Kidney (tissue), 14 donors: ENCODE data around the gene ZBTB16. TPM values are rescaled to one million over a fixed set of nuclear protein-coding genes. Genes with fewer than 3 reads are reported as not detected.

Source experiments
- DNase-seq, 5 donors: peaks; one replicate each; pipeline ENCODE4 v3.0.0-alpha.2; 2013 to 2020
- FAIRE-seq: peaks from 2 replicates; lab custom pipeline; 2012; peaks lifted over from hg19 to GRCh38; lab: Jason Lieb, UNC
- H3K27ac ChIP-seq, 2 donors: one replicate each; pipeline ENCODE4 v1.7.0; 2013; ENCODE audit warnings: low read depth in 2 of 2, low read length in 2 of 2, inconsistent platforms in 1 of 2
- H3K27me3 ChIP-seq: one replicate; pipeline ENCODE4 v1.7.1; 2013; ENCODE audit warnings: low read length, inconsistent platforms; ENCODE audit not compliant: control insufficient read depth, insufficient read depth
- H3K36me3 ChIP-seq, 3 donors: one replicate each; pipeline versions ENCODE4 v1.7.0 to v1.7.1; 2013; ENCODE audit warnings: low read length in 3 of 3, control low read depth in 1 of 3, inconsistent platforms in 1 of 3; ENCODE audit not compliant: insufficient read depth in 3 of 3, control insufficient read depth in 2 of 3
- H3K4me1 ChIP-seq, 3 donors: one replicate each; pipeline versions ENCODE4 v1.7.0 to v1.7.1; 2013; ENCODE audit warnings: low read length in 3 of 3, inconsistent platforms in 1 of 3, low read depth in 1 of 3; ENCODE audit not compliant: control insufficient read depth in 2 of 3, insufficient read depth in 2 of 3
- H3K4me3 ChIP-seq, 3 donors: one replicate each; pipeline versions ENCODE4 v1.7.0 to v1.8.1; 2013; ENCODE audit warnings: low read length in 3 of 3, control low read depth in 1 of 3, inconsistent platforms in 1 of 3
- H3K9ac ChIP-seq, 3 donors: one replicate each; pipeline versions ENCODE4 v1.7.0 to v1.7.1; 2013; ENCODE audit warnings: low read length in 3 of 3, control low read depth in 1 of 3, inconsistent platforms in 1 of 3
- H3K9me3 ChIP-seq, 3 donors: one replicate each; pipeline versions ENCODE4 v1.7.0 to v1.7.1; 2013; ENCODE audit warnings: low read length in 3 of 3, control low read depth in 1 of 3, inconsistent platforms in 1 of 3; ENCODE audit not compliant: control insufficient read depth in 2 of 3, insufficient read depth in 1 of 3
- intact Hi-C: fragments of 100-400 bp; cut with DNase I; formaldehyde crosslinking; loops from one replicate; pipeline ENCODE4 v1.11.1; 2022
- polyA plus RNA-seq: library from polyadenylated mRNA; stranded (reverse); fragments of 350-450 nt; fragmentation: Illumina TruSeq; extraction: RNeasy Lipid Tissue Mini Kit (QIAGEN cat#74804); gene quantifications from one replicate; pipeline ENCODE4 v1.2.3, GENCODE V29; 2014; ENCODE audit warnings: low read depth, low replicate concordance; ENCODE audit not compliant: insufficient read depth
- total RNA-seq: library from RNA; stranded (reverse); fragmentation: NEBNext Ultra II Directional; extraction: Animal tissue kit (Norgen Biotek cat#: 25700); gene quantifications from one replicate; pipeline ENCODE4 v1.2.1, GENCODE V29; 2021
- TF ChIP-seq, protein P1 (sequence below): IDR thresholded peaks from 3 replicates; pipeline ENCODE4 v1.5.1; 2012; ENCODE audit warnings: mild to moderate bottlenecking, moderate library complexity, borderline replicate concordance; ENCODE audit not compliant: insufficient read depth; ENCODE audit errors: extremely low read depth
- donor health status: control.
- donor health status: control.
- donor health status: control.
- donor health status: control.
- donor health status: control.
- donor health status: DM: yes; HTN: yes; CAD: no.
- donor health status: Normal renal cell carcinoma (clear cell type).

Gene ZBTB16
- total and polyA plus RNA-seq, 2 donors from 2014 or later: 2.5 to 126 TPM

DNA sequence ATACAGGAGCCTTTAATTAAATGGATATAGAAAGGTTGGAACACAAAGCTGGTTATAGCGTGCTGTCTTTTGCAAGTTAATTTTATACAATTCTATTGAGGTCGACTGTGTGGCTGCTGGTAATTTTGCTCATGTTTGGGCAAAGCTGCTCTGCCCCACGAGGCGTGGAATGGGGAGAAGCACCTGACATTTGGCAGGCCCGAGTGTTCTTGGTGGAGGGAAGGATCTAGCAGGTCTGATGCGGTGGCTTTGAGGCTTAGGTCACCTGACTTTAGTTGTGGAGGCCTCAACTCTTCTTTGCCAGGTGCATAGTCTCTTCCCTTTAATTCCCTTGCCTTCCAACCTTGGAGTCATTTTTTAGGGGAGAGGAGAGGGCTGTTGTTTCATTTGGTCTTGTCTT is 97.3 kb downstream of the ZBTB16 start:
- H3K27ac ChIP-seq: no peak overlapping the region
- FAIRE-seq: no peak
- intact Hi-C loops: no loop called here

GRCh38 chr11:114157476-114158050 is 98.1 kb downstream of the ZBTB16 start:
- Histone ChIP-seq H3K27me3 (no peaks in the 10 kb centered on the region), H3K4me3 (no peak overlapping the region), H3K4me1 (peaks cover 0 to 62% (median 62%) of the 10 kb centered on the region in 3 donors), H3K9ac (no peak overlapping the region), H3K36me3 (peaks cover 0 to 8% (median 6%) of the 10 kb centered on the region in 3 donors), H3K27ac (no peak overlapping the region), H3K9me3 (no peaks in the 10 kb centered on the region)
- intact Hi-C loops: no loop called here
- DNase-seq: peak in 1 of 5 donors; percentile 56
- FAIRE-seq: no peak
- TF ChIP-seq, protein P1, sequence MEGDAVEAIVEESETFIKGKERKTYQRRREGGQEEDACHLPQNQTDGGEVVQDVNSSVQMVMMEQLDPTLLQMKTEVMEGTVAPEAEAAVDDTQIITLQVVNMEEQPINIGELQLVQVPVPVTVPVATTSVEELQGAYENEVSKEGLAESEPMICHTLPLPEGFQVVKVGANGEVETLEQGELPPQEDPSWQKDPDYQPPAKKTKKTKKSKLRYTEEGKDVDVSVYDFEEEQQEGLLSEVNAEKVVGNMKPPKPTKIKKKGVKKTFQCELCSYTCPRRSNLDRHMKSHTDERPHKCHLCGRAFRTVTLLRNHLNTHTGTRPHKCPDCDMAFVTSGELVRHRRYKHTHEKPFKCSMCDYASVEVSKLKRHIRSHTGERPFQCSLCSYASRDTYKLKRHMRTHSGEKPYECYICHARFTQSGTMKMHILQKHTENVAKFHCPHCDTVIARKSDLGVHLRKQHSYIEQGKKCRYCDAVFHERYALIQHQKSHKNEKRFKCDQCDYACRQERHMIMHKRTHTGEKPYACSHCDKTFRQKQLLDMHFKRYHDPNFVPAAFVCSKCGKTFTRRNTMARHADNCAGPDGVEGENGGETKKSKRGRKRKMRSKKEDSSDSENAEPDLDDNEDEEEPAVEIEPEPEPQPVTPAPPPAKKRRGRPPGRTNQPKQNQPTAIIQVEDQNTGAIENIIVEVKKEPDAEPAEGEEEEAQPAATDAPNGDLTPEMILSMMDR: no peak

More for the DNA sequence above, 97.3 kb downstream of the ZBTB16 start:
- DNase-seq: peak in 1 of 5 donors; percentile 30
- Histone ChIP-seq H3K27me3 (no peaks in the 10 kb centered on the region), H3K9me3 (no peaks in the 10 kb centered on the region), H3K4me1 (peaks cover 0 to 59% (median 56%) of the 10 kb centered on the region in 3 donors), H3K36me3 (peaks cover 0 to 8% (median 6%) of the 10 kb centered on the region in 3 donors), H3K9ac (no peak overlapping the region), H3K4me3 (no peak overlapping the region)
- TF ChIP-seq, protein P1: no peak

DNA sequence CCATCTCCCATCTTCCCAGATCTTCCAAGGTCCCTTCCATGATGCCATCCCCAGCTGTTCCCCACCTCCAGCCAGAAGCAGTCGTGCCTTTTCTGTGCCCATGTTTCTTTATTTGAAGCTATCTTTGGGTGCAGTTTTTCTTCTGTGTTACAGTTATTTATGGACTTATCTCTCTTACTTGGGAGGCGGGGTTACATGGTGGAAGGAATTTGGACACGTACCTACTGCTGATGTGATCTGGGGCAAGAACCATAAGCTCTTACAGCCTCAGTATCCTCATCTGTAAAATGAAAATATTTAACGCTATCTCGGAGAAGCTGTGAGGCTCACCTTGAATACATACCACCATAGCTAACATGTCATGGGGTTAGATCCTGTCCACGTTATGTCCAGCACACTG is 98.9 kb downstream of the ZBTB16 start:
- Histone ChIP-seq H3K9me3 (no peaks in the 10 kb centered on the region), H3K36me3 (peaks cover 0 to 8% (median 6%) of the 10 kb centered on the region in 3 donors), H3K4me3 (no peak overlapping the region), H3K27ac (peak overlapping the region in 1 of 2 donors; percentile 94), H3K27me3 (no peaks in the 10 kb centered on the region), H3K4me1 (peaks cover 0 to 64% (median 60%) of the 10 kb centered on the region in 3 donors), H3K9ac (peak overlapping the region in 1 of 3 donors; percentile 16)
- intact Hi-C loops: no loop called here
- FAIRE-seq (no peak), DNase-seq (peak in 1 of 5 donors; percentile 1)
- TF ChIP-seq, protein P1: no peak
